HEK293T (cell line): ENCODE results near the gene APBA2.

Experiments used
- ARNT ChIP-seq: fragments of 450-650 bp; IDR thresholded peaks from 2 replicates; pipeline ENCODE4 v1.6.1; 2017; ENCODE audit warnings: mild to moderate bottlenecking
- BHLHE40 ChIP-seq: fragments of 450-650 bp; IDR thresholded peaks from 2 replicates; pipeline ENCODE4 v1.6.1; 2016; ENCODE audit warnings: mild to moderate bottlenecking, moderate library complexity, borderline replicate concordance
- CTBP1 ChIP-seq: fragments of 450-650 bp; IDR thresholded peaks from 2 replicates; pipeline ENCODE4 v1.6.1; 2016; ENCODE audit warnings: borderline replicate concordance
- ELF4 ChIP-seq: fragments of 450-650 bp; IDR thresholded peaks from 2 replicates; pipeline ENCODE4 v1.6.1; 2017; ENCODE audit warnings: antibody characterized with exemption
- FOXK2 ChIP-seq: fragments of 450-650 bp; IDR thresholded peaks from 2 replicates; pipeline ENCODE4 v1.6.1; 2016; ENCODE audit warnings: mild to moderate bottlenecking
- HDGF ChIP-seq: fragments of 450-650 bp; IDR thresholded peaks from 2 replicates; pipeline ENCODE4 v1.6.1; 2017; ENCODE audit warnings: antibody characterized with exemption, borderline replicate concordance
- SP1 ChIP-seq: fragments of 450-650 bp; IDR thresholded peaks from 2 replicates; pipeline ENCODE4 v1.6.1; 2017

GRCh38 chr15:28901587-28901980 lies 15.8 kb downstream of the APBA2 start:
- TF ChIP-seq ARNT, result no peak
- TF ChIP-seq FOXK2, result no peak
- TF ChIP-seq BHLHE40, result no peak
- no peak for TF ChIP-seq HDGF
- TF ChIP-seq ELF4, result no peak
- TF ChIP-seq CTBP1, result no peak
- TF ChIP-seq SP1, result no peak
